Lower leg skin (tissue), 4 donors: Measurements from ENCODE around the gene TRIP4. TPM values are rescaled to one million over a fixed set of nuclear protein-coding genes. Genes with fewer than 3 reads are reported as not detected.

Experiments
- DNase-seq, 2 donors: peaks; one replicate each; pipeline ENCODE4 v3.0.0-alpha.2; 2019; ENCODE audit warnings: low spot score in 2 of 2
- H3K4me3 ChIP-seq: fragments of 200-600 bp; sonication (generic); 2 replicates; pipeline ENCODE4 v1.5.1; 2017; ENCODE audit warnings: mild to moderate bottlenecking, low read depth; ENCODE audit not compliant: poor library complexity, severe bottlenecking
- POLR2A ChIP-seq, 2 donors: fragments of 450-650 bp; IDR thresholded peaks; one replicate each; pipeline ENCODE4 v1.6.1; 2016 to 2017; ENCODE audit warnings: antibody characterized with exemption in 2 of 2, mild to moderate bottlenecking in 1 of 2, moderate library complexity in 1 of 2
- WGBS, 2 donors: methylation state at CpG; one replicate each; pipeline ENCODE4 v1.1.5; 2018; 5-methylcytosine and 5-hydroxymethylcytosine counted together
- intact Hi-C: fragments of 100-400 bp; cut with DNase I; formaldehyde crosslinking; loops from one replicate; pipeline ENCODE4 v1.15.0; 2023; ENCODE audit warnings: low total_unique reads
- total RNA-seq, 4 donors: library from RNA; depleted of rRNA; stranded (reverse); fragments of >200 nt; gene quantifications; one replicate each; pipeline ENCODE4 v1.1.0, GENCODE V29; 2016
- TF ChIP-seq, protein P1 (sequence below), 3 donors: fragments of 450-650 bp; IDR thresholded peaks; one replicate each; pipeline ENCODE4 v1.5.1; 2016; ENCODE audit warnings: antibody characterized with exemption in 3 of 3, mild to moderate bottlenecking in 3 of 3, moderate library complexity in 2 of 3

The TRIP4 gene
- total RNA-seq, 4 donors from 2014 or later, result 9.7 to 13.8 (median 13.1) TPM

DNA sequence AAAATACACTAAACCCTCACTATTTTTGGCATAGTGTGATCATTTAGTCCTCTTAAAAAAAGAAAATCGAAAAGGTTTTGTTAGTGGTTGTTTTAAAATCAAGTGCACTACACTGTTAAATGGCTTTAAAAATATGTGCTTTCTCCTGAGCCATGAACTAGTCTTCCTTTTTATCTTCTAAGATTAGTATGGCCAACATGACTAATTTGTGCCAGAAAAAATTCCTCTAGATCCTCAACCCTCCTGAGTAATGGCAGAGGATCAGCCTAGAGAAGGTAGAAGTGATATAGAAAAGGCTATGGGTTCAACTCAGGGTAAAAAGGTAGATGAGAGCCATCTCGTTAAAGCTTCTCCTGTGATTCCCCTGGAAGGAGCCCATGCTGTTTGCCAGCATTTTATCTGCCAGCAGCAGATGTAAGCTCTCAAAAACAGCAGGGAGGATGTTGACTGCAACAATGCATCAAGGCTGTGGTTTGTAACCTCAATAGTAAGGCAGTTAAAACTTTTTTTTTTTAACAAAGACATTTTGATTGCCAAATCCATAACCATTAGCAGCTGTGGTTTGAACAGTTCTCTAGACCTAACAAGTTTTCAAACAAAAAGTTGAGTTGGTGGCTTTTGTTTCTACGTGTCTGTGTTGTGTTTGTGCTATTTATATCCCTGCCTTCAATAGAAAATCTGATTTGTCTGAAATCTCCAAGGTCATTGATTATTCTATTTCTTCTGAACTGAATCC is 42.5 kb downstream of the TRIP4 start:
- TF ChIP-seq, protein P1, sequence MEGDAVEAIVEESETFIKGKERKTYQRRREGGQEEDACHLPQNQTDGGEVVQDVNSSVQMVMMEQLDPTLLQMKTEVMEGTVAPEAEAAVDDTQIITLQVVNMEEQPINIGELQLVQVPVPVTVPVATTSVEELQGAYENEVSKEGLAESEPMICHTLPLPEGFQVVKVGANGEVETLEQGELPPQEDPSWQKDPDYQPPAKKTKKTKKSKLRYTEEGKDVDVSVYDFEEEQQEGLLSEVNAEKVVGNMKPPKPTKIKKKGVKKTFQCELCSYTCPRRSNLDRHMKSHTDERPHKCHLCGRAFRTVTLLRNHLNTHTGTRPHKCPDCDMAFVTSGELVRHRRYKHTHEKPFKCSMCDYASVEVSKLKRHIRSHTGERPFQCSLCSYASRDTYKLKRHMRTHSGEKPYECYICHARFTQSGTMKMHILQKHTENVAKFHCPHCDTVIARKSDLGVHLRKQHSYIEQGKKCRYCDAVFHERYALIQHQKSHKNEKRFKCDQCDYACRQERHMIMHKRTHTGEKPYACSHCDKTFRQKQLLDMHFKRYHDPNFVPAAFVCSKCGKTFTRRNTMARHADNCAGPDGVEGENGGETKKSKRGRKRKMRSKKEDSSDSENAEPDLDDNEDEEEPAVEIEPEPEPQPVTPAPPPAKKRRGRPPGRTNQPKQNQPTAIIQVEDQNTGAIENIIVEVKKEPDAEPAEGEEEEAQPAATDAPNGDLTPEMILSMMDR (IDR thresholded peaks at IDR 0.05), result no peak
- no peak for TF ChIP-seq POLR2A (IDR thresholded peaks at IDR 0.05)
- intact Hi-C loops, result no loop called here
- 17 to 19% methylated on average over 3 of the region's 3 CpGs for WGBS, 2 donors
- peak in 1 of 2 donors; percentile 32 for DNase-seq
- no peak overlapping the region for H3K4me3 ChIP-seq

DNA sequence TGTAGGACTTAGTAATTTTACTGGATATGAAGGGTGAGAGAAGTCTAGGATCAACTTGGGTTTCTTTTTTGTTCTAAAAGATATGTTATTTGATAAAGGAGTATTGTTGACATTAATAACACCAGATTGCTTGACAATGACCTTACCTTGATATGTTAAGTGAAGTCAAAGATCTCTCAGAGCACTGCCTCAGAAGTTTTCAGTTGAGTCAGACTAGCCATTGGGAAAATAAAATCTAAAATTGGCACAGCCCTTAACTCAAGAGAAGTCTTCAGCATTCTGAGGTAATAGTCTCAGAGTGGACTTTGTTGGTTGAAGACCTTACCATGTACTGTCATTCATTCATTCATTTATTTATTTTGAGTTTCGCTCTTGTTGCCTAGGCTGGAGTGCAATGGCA is 50.3 kb downstream of the TRIP4 start:
- 93 to 100% methylated on average over 1 of the region's 1 CpG for WGBS, 2 donors
- TF ChIP-seq POLR2A (IDR thresholded peaks at IDR 0.05), result no peak
- TF ChIP-seq, protein P1 (IDR thresholded peaks at IDR 0.05), result no peak
- intact Hi-C loops, result no loop called here
- no peak for DNase-seq
- H3K4me3 ChIP-seq, result no peak overlapping the region

DNA sequence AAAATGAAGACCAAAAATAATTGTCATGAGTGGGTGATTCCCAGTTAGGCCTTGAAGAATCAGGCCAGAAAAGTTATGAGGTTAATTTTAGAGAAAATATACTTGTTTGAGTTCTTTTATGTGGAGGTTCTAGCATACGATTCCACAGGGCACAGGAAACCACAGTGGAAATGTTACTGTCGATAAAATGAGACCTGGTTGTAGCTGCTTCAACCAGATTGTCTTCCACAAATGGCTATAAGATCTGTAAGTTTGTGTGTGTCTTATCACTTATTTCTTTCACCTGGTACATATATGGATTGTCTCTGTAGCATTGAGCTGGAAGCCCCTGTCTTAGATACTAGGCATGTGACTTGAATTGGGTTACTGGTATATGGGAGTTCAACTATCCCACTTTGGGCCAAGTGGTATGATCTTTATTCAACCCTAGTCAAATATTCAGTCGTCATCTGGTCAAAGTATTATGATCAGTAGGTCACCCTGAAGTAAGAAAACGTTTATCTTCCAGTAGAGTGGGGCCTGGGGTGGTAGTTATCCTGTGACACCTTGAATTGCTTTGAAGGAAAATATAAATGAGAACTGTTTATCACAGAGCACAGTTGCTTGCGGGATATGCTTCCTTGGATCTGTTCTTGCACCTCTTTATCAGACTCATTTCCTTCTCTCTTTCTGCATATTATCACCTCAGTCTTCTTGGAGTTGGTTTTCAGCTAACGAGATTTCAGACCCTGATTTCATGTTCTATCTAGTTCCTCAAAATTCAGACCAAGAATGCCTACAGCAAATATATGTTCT is 51.2 kb downstream of the TRIP4 start:
- no peak for DNase-seq
- no peak for TF ChIP-seq POLR2A (IDR thresholded peaks at IDR 0.05)
- TF ChIP-seq, protein P1 (IDR thresholded peaks at IDR 0.05), result no peak
- 80 to 85% methylated on average over 6 of the region's 6 CpGs for WGBS, 2 donors
- no peak overlapping the region for H3K4me3 ChIP-seq
- intact Hi-C loops, result no loop called here

DNA sequence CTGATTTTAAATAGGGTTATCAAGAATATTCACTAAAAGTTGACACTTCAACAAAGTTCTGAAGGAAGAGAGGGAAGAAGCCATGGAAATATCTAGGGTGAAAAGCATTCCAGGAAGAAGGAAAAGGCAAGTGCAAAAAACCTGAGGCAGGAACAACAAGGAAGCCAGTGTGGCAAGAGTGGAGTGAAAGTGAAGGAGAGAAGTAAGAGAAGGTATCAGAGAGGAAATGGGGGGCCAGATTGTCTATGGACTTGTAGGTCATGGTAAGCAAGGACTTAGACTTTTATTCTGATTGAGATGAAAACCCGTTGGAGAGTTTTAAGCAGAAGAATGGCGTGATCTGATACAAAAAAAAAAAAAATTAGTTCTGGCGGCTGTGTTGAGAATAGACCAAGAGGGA is 54.2 kb downstream of the TRIP4 start:
- no peak overlapping the region for H3K4me3 ChIP-seq
- TF ChIP-seq, protein P1 (IDR thresholded peaks at IDR 0.05), result no peak
- TF ChIP-seq POLR2A (IDR thresholded peaks at IDR 0.05), result no peak
- WGBS, 2 donors, result 96 to 99% methylated on average over 3 of the region's 3 CpGs
- no peak for DNase-seq
- intact Hi-C loops, result no loop called here

DNA sequence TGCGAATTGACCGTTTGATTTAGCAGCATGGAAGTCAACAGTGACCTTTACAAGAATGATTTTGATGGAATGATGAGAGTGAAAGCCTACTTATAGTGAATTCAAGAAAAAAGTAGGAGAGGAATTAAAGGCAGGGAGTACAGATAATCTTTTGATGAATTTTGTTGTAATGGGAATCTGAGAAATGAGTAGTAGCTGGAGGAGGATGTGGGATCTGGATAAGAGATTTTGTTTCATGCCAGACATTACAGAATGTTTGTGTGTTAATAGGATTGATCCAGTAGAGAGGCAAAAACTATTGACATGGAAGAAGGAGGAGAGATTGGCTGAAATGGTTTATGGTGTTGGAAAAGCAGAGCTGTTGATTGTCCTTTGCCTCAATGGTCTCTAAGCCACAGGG is 55.4 kb downstream of the TRIP4 start:
- intact Hi-C loops, result no loop called here
- TF ChIP-seq POLR2A (IDR thresholded peaks at IDR 0.05), result no peak
- TF ChIP-seq, protein P1 (IDR thresholded peaks at IDR 0.05), result no peak
- WGBS, 2 donors, result 80 to 87% methylated on average over 2 of the region's 2 CpGs
- DNase-seq, result no peak
- H3K4me3 ChIP-seq, result no peak overlapping the region
